Ectodermal cell (in vitro differentiated cells): ENCODE data around the gene FANCE. TPM values are rescaled to one million over a fixed set of nuclear protein-coding genes. Genes with fewer than 3 reads are reported as not detected.

Experiments used
- H3K27ac ChIP-seq: 2 replicates; pipeline ENCODE4 v1.7.0; 2013; ENCODE audit warnings: mild to moderate bottlenecking, low read depth, low read length; ENCODE audit not compliant: insufficient read depth, poor library complexity, severe bottlenecking
- H3K27me3 ChIP-seq: 2 replicates; pipeline ENCODE4 v1.7.0; 2013; ENCODE audit warnings: mild to moderate bottlenecking, low read length; ENCODE audit not compliant: insufficient read depth, control insufficient read depth, poor library complexity, severe bottlenecking
- H3K36me3 ChIP-seq: one replicate; pipeline ENCODE4 v1.7.0; 2013; ENCODE audit warnings: low read length; ENCODE audit not compliant: control insufficient read depth, insufficient read depth
- H3K4me1 ChIP-seq: one replicate; pipeline ENCODE4 v1.7.0; 2013; ENCODE audit warnings: low read length; ENCODE audit not compliant: control insufficient read depth, insufficient read depth
- H3K4me3 ChIP-seq: 2 replicates; pipeline ENCODE4 v1.7.0; 2013; ENCODE audit warnings: low read depth, low read length, control low read depth; ENCODE audit not compliant: insufficient read depth
- H3K9me3 ChIP-seq: 2 replicates; pipeline ENCODE4 v1.7.0; 2013; ENCODE audit warnings: mild to moderate bottlenecking, low read length, moderate library complexity; ENCODE audit not compliant: control insufficient read depth
- whole genome bisulfite sequencing, 2 experiments: methylation state at CpG; one replicate each; pipeline ENCODE4 v1.1.7; 2013; ENCODE audit warnings: missing lambda C conversion rate in 2 of 2; 5-methylcytosine and 5-hydroxymethylcytosine counted together
- polyA plus RNA-seq, 4 experiments: library from polyadenylated mRNA; stranded (reverse); fragments of 50-300 nt; gene quantifications; one replicate each; pipeline ENCODE4 v1.2.3, GENCODE V29; 2013

The FANCE gene, protein sequence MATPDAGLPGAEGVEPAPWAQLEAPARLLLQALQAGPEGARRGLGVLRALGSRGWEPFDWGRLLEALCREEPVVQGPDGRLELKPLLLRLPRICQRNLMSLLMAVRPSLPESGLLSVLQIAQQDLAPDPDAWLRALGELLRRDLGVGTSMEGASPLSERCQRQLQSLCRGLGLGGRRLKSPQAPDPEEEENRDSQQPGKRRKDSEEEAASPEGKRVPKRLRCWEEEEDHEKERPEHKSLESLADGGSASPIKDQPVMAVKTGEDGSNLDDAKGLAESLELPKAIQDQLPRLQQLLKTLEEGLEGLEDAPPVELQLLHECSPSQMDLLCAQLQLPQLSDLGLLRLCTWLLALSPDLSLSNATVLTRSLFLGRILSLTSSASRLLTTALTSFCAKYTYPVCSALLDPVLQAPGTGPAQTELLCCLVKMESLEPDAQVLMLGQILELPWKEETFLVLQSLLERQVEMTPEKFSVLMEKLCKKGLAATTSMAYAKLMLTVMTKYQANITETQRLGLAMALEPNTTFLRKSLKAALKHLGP
- polyA plus RNA-seq (2013, experiment 1 of 4): 16.8 TPM
- polyA plus RNA-seq (2013, experiment 2 of 4): 14.5 TPM
- 15.1 TPM for polyA plus RNA-seq (2013, experiment 3 of 4)
- polyA plus RNA-seq (2013, experiment 4 of 4): 13.9 TPM

GRCh38 chr6:35452183-35453090 lies at the start of gene FANCE:
Gene FANCE (plus strand): TSS chr6:35452338. CDS start chr6:35452546, 208 bp downstream.
- Histone ChIP-seq H3K36me3 (peaks cover 4% of the 10 kb centered on the region), H3K4me3 (peak within 1 kb of the TSS; percentile 70), H3K27ac (no peak within 1 kb of the TSS), H3K9me3 (no peaks in the 10 kb centered on the region), H3K4me1 (peaks cover 21% of the 10 kb centered on the region), H3K27me3 (peaks cover 25% of the 10 kb centered on the region)
- WGBS, 2 experiments: 2% methylated on average over 85 to 87 of the region's 87 CpGs

GRCh38 chr6:35402856-35403191 lies 49.3 kb upstream of the FANCE start:
- H3K4me1 ChIP-seq: peaks cover 5% of the 10 kb centered on the region
- no peaks in the 10 kb centered on the region for H3K36me3 ChIP-seq
- no peaks in the 10 kb centered on the region for H3K27me3 ChIP-seq
- WGBS, 2 experiments: 91 to 97% methylated on average over 5 of the region's 5 CpGs
- no peaks in the 10 kb centered on the region for H3K9me3 ChIP-seq
- H3K27ac ChIP-seq: no peak overlapping the region
- no peak overlapping the region for H3K4me3 ChIP-seq

DNA sequence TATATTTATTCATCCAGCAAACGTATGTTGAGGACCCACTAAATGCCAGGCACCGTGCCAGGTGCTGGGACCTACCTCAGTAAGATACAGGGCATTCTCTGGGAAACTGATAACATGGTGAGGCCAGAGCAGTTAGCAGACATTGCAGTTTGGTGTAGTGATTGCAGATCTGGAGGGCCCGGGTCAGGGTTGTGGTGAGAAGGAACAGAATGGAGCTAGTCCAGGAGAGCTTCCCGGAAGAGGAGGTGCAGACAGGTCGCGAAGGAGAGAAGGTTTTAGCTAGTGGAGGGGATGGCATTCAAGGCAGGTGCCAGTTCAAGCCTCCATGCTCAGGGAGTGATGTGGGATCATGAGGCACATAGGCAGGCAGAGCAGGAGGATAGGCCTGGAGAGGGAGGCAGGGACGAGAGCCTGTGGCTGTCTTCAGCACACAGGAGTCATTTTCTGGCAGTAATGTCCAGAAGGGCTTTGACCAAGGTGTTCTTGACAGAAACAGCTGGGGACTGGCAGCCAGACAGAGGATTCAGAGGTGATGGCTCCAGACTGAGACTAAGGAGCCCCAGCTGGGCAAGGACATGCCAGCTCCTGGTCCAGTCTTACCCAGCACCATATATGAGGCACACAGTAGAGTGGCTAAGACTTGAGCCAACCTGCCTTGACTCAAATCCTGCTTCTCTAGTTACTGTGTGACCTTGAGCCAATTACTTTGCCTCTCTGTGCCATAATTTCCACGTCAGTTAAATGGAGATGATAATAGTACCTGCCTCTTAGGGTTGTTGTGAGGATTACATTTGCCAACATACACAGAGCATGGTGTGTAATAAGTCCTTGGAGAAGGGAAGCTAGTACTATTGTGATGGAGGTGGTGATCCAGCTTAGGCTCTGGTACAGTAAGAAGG lies 48.3 kb upstream of the FANCE start:
- 91 to 94% methylated on average over 8 of the region's 8 CpGs for WGBS, 2 experiments
- H3K4me1 ChIP-seq: peaks cover 5% of the 10 kb centered on the region
- H3K27ac ChIP-seq: no peak overlapping the region
- no peaks in the 10 kb centered on the region for H3K36me3 ChIP-seq
- H3K27me3 ChIP-seq: no peaks in the 10 kb centered on the region
- H3K9me3 ChIP-seq: no peaks in the 10 kb centered on the region
- no peak overlapping the region for H3K4me3 ChIP-seq

DNA sequence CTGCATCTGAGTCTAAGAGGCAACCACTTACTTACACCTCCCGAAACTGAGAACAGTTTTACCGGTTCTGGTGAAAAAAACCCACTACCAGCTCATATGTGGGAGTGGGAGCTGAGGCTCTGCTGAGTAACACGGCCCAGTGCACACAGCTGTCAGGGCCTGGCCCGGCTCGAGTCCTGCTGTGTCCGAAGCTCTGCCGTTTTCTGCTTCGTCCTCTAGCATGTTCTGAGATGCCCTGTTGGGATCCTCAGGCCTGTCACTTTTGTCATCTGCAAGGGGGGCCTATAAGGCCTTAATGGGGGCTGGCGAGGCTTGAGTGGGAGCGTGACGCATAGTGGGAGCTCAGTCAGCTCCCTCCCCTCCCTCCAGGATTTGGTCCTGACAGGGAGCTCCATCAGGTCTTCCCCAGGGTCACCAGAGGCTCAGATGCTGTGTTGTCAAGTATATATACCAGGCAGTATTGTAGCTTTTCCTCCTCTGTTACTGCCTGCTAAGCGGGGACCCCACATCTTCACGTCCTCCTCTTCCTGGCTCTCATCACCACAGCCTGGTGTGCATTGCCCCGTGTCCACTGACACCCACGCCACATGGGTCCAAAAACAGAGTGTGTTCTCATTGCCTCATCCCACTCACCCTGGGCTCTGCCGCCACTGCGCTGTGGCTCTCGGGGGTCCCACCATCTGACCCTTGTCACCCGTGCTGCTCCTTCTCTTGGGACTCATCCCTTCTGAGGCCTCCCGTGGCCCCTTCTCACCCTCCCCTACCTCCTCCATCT lies 45.2 kb upstream of the FANCE start:
- Histone ChIP-seq H3K27me3 (no peaks in the 10 kb centered on the region), H3K36me3 (no peaks in the 10 kb centered on the region), H3K9me3 (no peaks in the 10 kb centered on the region), H3K4me3 (no peak overlapping the region), H3K4me1 (peaks cover 5% of the 10 kb centered on the region), H3K27ac (no peak overlapping the region)
- 88 to 89% methylated on average over 20 of the region's 20 CpGs for WGBS, 2 experiments

DNA sequence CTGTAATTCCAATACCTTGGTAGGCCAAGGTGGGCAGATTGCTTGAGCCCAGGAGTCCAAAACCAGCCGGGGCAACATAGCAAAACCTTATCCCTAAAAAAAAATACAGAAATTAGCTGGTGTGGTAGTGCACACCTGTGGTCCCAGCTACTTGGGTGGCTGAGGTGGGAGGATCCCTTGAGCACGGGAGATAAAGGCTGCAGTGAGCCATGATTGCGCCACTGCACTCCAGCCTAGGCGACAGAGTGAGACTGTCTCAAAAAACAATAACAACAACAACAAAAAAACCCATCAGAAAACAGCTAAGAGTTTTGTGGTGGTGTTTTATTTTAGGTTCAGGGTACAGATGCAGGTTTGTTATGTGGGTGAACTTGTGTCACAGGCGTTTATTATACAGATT lies 42.9 kb upstream of the FANCE start:
- WGBS, 2 experiments: 92 to 94% methylated on average over 3 to 4 of the region's 5 CpGs
- Histone ChIP-seq H3K27me3 (no peaks in the 10 kb centered on the region), H3K4me3 (no peak overlapping the region), H3K4me1 (peaks cover 5% of the 10 kb centered on the region), H3K9me3 (no peaks in the 10 kb centered on the region), H3K36me3 (no peaks in the 10 kb centered on the region), H3K27ac (no peak overlapping the region)

- 62 to 67% methylated on average over 3 of the region's 3 CpGs for WGBS, 2 experiments
Measured at GRCh38 chr6:35410131-35410530, 42.0 kb upstream of the FANCE start.

GRCh38 chr6:35411066-35411465 lies 41.1 kb upstream of the FANCE start:
- Histone ChIP-seq H3K27ac (no peak overlapping the region), H3K9me3 (no peaks in the 10 kb centered on the region), H3K27me3 (no peaks in the 10 kb centered on the region), H3K4me1 (peaks cover 11% of the 10 kb centered on the region), H3K36me3 (no peaks in the 10 kb centered on the region), H3K4me3 (no peak overlapping the region)
- 92 to 93% methylated on average over 9 of the region's 9 CpGs for WGBS, 2 experiments

More at GRCh38 chr6:35410131-35410530, 42.0 kb upstream of the FANCE start:
- H3K4me1 ChIP-seq: peaks cover 11% of the 10 kb centered on the region
- no peaks in the 10 kb centered on the region for H3K9me3 ChIP-seq
- H3K27me3 ChIP-seq: no peaks in the 10 kb centered on the region
- H3K4me3 ChIP-seq: no peak overlapping the region
- no peaks in the 10 kb centered on the region for H3K36me3 ChIP-seq
- no peak overlapping the region for H3K27ac ChIP-seq

DNA sequence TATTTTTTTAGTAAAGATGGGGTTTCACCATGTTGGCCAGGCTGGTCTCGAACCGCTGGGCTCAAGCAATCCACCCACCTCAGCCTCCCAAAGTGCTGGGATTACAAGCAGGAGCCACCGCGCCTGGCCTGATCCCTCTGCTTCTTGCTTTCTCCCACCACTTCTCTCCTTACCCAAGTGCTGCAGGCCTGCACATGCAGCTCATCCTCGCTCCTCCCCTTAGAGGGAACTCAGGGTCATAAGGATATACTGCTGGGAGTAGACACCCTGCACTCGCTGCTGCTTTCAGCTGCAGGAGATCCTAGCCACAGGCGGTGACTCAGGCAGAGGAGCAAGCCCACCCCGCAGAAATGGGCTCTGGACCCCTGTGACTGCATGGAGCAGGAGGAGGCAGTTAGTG lies 40.0 kb upstream of the FANCE start:
- 90 to 92% methylated on average over 8 of the region's 8 CpGs for WGBS, 2 experiments
- no peaks in the 10 kb centered on the region for H3K9me3 ChIP-seq
- no peaks in the 10 kb centered on the region for H3K36me3 ChIP-seq
- H3K27ac ChIP-seq: no peak overlapping the region
- no peaks in the 10 kb centered on the region for H3K27me3 ChIP-seq
- H3K4me3 ChIP-seq: no peak overlapping the region
- H3K4me1 ChIP-seq: peaks cover 6% of the 10 kb centered on the region

- Histone ChIP-seq H3K27ac (no peak overlapping the region), H3K36me3 (no peaks in the 10 kb centered on the region), H3K27me3 (no peaks in the 10 kb centered on the region), H3K4me3 (no peak overlapping the region), H3K9me3 (no peaks in the 10 kb centered on the region), H3K4me1 (peaks cover 6% of the 10 kb centered on the region)
- WGBS, 2 experiments: 93 to 95% methylated on average over 6 of the region's 6 CpGs
Measured at GRCh38 chr6:35413911-35414310, 38.2 kb upstream of the FANCE start.
